Measurements from ENCODE around the gene KRT40.
"Not testable (repeated sequence)": the region's sequence is repeated elsewhere in the genome, so short reads cannot be mapped to it uniquely, and the experiment has no call there.

Gene KRT40

DNA sequence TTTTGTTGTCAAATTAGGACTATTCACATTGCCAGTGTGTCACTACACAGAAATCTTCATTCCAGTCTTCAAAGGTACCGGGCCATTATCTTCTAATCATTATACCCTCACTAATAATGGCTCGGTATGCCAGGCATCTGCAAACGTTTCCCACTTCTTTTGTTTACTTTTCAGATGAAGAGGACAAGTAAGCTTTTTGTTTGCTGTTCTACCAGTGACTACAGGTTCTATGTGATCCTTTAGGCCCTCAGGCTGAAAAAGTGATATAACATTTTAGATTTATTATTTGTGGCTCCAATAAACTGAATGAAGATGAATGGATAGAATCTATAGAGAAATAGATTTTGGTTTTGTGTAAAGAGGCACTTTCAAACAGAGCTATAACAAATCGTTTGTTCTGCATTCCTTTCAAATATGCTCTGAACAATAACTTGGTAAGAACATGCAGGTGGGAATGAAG lies 25.2 kb upstream of the KRT40 start:
- TF ChIP-seq GATA3 (IDR thresholded peaks at IDR 0.05; ENCODE audit: low read depth, low read length) (no peak), GATA2 (IDR thresholded peaks at IDR 0.05; ENCODE audit: low read depth, low read length) (no peak)

DNA sequence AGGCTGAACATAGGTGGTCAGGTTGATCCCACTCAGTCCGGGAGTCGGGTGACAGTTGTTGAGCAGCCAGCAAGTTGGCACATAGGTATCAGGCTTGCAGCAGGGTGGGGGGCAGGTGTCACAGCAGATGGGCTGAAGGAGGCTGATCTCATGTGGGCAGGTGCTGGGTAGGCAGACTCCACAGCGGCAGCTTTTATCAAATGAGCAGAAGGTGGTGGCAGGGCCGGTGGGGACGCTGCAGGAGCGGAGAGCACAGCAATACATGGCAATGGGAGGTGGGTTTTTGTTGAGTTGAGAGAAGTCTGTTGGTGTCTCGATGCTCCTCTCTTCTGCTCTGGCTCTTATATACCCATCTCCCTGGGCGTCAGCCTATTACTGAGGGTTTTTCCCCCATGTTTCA lies 24.7 kb upstream of the KRT40 start, which contains the start of gene KRTAP3-1:
Gene KRTAP3-1, minus strand, starts transcription at position 318 of the 400 bp plus-strand sequence. Its CDS starts 54 bp downstream, at position 264.
- no peak for TF ChIP-seq GATA2 (IDR thresholded peaks at IDR 0.05; ENCODE audit: low read depth, low read length)

DNA sequence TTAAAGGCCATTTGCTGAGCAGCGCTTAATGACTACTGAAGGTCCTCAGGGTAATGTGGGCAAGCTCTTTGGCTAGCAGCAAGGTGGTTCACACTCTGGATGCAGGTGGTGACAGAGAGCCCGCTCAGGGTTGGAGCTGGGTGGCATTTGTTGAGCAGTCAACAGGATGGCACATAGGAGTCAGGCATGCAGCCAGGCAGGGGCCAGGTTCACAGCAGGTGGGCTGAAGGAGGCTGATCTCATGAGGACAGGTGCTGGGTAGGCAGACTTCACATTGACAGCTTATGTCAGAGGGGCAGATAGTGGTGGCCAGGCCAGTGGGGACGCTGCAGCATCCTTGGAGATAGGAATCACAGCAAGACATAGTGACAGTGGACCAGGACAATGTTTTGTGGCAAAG lies 20.3 kb upstream of the KRT40 start:
- TF ChIP-seq GATA2 (IDR thresholded peaks at IDR 0.05; ENCODE audit: low read depth, low read length) = no peak
- no peak for TF ChIP-seq GATA3 (IDR thresholded peaks at IDR 0.05; ENCODE audit: low read depth, low read length)

DNA sequence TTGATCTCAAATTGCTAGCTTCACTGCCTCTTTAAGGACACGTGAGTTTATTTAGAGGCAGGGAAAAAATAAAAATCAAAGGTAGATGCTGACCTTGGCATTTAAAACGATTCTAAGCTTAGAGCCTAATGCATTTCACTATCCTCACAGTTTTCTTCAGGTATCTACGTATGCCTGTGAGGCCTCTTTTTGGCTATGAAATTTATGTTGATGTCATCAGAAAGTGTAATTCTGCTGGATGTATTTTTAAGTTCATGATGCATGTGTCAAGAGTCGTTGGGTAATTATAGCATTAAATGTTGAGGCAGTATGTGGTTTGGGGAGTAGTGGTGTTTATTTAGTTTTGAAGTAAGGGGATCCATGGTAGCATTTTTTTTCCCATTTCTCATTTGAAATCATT lies 19.8 kb upstream of the KRT40 start:
- no peak for TF ChIP-seq GATA3 (IDR thresholded peaks at IDR 0.05; ENCODE audit: low read depth, low read length)
- no peak for TF ChIP-seq GATA2 (IDR thresholded peaks at IDR 0.05; ENCODE audit: low read depth, low read length)

DNA sequence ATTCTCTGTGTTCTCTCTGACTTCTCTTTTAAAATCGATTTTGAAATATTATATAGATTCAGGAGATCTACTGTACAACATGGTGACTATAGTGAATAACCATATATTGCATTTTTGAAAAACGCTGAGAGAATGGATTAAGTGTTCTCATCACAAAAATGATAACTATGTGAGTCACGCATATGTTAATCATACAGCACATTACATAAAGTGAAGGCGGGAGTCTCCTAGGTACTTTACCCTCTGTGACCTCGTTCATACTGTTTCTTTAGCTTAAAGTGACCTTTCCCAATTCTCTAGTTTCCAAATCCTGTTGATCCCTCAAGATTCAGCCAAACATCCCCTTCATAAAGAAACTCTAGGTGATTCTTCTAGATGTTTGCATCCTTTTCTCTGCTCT lies 18.7 kb upstream of the KRT40 start:
- TF ChIP-seq GATA2 (IDR thresholded peaks at IDR 0.05; ENCODE audit: low read depth, low read length) = no peak
- TF ChIP-seq GATA3 (IDR thresholded peaks at IDR 0.05; ENCODE audit: low read depth, low read length) = no peak

DNA sequence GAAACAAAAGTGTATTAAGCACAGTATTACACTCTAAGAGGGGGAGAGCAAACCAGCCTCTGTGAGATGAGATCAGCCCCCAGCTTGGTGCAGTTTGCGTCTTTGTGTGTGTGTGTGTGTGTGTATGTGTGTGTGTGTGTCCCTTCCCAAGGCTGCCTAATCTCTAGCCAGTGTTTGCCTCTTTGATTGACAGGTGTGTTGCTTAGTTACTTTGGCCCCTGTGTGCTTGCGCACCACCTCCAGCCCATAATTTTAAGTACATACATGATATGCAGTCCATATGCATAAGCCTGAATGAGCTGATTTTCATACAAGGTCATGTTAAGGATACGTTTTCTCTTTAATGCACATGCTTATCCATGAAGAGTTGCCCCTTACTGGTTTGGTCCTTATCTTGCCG lies 17.7 kb upstream of the KRT40 start:
- no peak for TF ChIP-seq GATA2 (IDR thresholded peaks at IDR 0.05; ENCODE audit: low read depth, low read length)

DNA sequence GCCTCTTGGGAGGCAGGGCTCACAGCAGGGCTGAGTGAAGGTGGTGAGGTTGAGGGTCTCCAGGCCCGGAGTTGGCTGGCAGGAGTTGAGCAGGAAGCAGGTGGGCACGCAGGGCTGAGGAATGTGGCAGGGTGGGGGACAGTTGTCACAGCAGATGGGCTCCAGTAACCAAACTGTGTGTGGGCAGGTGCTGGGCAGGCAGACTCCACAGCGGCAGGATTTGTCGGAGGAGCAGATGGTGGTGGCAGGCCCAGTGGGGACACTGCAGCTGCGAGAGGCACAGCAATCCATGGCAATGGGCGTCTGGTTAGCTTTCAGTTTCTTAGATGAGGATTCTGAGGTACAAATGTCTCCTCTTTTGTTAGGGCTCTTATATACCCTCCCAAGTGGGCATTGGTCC lies 15.4 kb upstream of the KRT40 start, which contains the start of gene KRTAP3-2:
Gene KRTAP3-2, minus strand, starts transcription at position 344 of the 400 bp plus-strand sequence. Its CDS starts 53 bp downstream, at position 291.
- not testable (repeated sequence) for TF ChIP-seq GATA3, GATA2 (IDR thresholded peaks at IDR 0.05; ENCODE audit: low read depth, low read length)

DNA sequence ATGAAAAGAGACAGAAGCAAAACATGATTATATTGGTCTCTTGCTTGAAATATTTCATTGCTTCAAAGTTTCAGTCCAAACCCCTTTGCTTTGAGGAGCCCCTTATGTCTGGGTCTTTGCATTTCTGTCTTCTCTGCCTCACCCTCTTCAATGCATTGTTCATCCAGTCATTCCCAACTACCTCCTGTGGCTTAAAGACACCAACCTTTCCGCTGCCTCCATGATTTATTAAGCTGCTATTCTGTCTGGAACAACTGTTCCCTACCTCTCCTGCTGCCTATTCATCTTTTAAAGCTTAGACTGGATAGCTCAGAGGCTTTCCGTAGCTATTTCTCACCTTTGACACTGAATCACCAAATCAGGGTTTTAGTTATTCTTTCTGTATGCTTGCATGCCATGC lies 13.2 kb upstream of the KRT40 start:
- TF ChIP-seq GATA2 (IDR thresholded peaks at IDR 0.05; ENCODE audit: low read depth, low read length) = no peak
- no peak for TF ChIP-seq GATA3 (IDR thresholded peaks at IDR 0.05; ENCODE audit: low read depth, low read length)

DNA sequence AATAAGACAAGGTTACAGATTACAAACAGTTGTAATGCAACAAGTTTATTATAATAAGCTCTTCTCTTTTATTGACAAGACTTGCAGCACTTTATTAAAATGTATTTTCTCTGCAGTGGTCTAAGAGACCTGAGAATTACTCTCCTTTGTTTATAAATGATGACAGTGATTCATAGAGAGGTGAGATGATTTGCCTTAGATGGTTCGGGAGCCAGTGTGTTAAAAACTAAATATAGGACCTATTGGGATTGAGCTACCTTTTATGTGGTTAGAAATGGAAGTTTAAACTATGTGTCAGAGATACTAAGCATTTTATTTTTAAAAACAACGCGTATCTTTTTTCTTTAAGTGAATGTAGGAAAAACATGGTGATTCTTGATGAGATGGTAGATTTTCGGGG lies 12.7 kb upstream of the KRT40 start:
- TF ChIP-seq GATA3 (IDR thresholded peaks at IDR 0.05; ENCODE audit: low read depth, low read length) (no peak), GATA2 (IDR thresholded peaks at IDR 0.05; ENCODE audit: low read depth, low read length) (no peak)

DNA sequence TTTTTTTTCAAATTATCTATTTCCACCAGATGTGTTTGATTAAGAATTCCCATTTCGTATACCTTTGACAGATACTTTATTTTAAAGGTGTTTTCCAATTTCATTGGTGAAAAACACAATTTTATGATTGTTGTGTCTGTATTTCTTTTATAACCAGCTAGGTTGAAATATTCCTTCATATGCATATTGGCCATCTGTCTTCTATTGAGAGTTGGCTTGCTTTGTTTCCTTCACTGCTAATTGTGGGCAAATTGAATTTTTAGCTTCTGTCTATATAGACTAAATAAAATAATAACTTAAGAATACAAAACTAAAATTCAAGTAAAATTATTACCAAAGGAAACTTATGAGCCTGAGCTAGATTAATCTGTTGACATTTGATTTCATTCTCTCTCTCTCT lies 11.0 kb upstream of the KRT40 start:
- TF ChIP-seq GATA2 (IDR thresholded peaks at IDR 0.05; ENCODE audit: low read depth, low read length) (no peak), GATA3 (IDR thresholded peaks at IDR 0.05; ENCODE audit: low read depth, low read length) (no peak)

DNA sequence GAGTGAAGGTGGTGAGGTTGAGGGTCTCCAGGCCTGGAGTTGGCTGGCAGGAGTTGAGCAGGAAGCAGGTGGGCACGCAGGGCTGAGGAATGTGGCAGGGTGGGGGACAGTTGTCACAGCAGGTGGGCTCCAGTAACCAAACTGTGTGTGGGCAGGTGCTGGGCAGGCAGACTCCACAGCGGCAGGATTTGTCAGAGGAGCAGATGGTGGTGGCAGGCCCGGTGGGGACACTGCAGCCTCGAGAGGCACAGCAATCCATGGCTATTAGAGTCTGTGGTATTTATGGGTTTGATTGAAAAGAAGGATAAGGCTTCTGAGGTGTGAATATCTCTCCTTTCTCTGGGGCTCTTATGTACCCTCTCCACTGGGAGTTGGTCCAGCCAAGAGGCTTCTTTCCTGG lies 9.7 kb upstream of the KRT40 start, which contains the start of gene KRTAP3-3:
Gene KRTAP3-3, minus strand, starts transcription at position 326 of the 400 bp plus-strand sequence. Its CDS starts 67 bp downstream, at position 259.
- TF ChIP-seq GATA3 (IDR thresholded peaks at IDR 0.05; ENCODE audit: low read depth, low read length) (no peak), GATA2 (IDR thresholded peaks at IDR 0.05; ENCODE audit: low read depth, low read length) (no peak)

DNA sequence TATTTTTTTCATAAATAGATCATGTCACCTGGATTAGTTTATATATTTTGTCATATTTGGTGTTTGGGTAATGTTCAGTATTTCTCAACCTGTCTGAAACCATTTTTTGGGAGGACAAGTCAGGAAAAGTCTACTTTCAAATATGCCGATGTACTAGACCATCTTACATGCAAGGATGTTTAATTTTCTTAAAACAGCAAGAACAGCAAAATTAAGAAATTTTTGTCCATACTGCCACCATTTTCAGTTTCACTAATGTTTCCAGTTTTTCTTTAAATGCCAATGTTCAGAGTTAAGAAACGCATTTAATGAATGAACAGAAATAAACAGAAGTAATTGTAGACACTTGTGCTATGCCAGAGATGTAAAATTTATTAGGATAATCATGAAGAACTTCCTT lies 9.0 kb upstream of the KRT40 start:
- no peak for TF ChIP-seq GATA2 (IDR thresholded peaks at IDR 0.05; ENCODE audit: low read depth, low read length)

DNA sequence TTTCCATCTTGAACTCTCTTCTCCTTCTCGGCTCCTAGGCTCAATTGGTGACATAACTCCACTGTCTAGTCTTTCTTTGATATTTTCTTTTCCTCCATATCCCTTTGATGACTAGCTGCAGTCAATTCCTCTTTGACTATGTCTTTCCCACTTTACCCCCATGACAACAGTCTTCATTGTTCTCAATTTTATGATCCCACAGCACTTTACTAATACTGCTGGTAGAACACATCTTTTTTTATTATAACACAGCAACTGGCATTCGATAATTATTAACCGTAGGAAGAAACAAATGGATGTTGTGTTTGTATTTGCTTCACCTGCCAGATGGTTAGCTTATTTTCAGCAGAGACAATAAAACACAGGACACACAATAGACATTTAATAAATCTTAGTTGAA lies 8.5 kb upstream of the KRT40 start:
- TF ChIP-seq GATA2 (IDR thresholded peaks at IDR 0.05; ENCODE audit: low read depth, low read length) = no peak
- no peak for TF ChIP-seq GATA3 (IDR thresholded peaks at IDR 0.05; ENCODE audit: low read depth, low read length)

DNA sequence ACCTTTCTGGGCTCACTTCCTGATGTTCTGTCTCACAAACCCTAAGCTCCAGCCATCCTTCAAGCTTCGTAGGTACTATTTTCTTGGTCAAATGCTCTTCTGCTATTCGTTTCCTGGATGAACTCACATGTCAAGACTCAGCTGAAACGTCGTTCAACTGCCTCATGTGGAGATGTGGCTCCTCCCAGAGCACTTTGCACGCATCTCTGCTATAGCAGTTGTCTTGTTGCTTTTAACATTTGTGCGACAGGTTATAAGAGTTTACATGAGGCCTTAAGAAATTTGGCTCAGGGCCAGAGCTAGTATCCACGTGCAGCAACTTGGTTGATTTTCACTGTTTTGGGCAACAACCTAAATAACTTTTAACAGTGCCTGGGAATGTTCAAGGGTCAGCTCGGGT lies 2.8 kb upstream of the KRT40 start:
- TF ChIP-seq GATA3 (IDR thresholded peaks at IDR 0.05; ENCODE audit: low read depth, low read length) = no peak
- no peak for TF ChIP-seq GATA2 (IDR thresholded peaks at IDR 0.05; ENCODE audit: low read depth, low read length)

DNA sequence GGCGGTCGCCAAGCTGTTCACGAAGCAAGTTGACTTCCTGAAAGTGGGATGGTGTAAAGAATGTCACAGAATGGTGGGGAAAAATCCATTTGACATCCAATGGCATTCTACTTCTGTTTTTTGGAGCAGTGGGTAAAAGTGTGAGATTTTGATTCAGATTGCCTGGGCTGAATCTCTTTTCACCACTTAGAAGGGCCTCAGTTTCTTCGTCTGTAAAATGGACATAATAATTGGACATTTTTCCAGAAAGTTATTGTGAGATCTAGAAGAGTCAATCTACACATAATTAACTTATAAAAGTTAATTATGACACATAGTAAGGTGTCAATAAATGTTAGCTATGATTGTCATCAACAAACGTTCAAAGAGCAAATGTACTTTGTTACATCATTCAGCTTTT lies 3.0 kb downstream of the KRT40 start:
- no peak for TF ChIP-seq GATA3 (IDR thresholded peaks at IDR 0.05; ENCODE audit: low read depth, low read length)
- TF ChIP-seq GATA2 (IDR thresholded peaks at IDR 0.05; ENCODE audit: low read depth, low read length) = no peak

DNA sequence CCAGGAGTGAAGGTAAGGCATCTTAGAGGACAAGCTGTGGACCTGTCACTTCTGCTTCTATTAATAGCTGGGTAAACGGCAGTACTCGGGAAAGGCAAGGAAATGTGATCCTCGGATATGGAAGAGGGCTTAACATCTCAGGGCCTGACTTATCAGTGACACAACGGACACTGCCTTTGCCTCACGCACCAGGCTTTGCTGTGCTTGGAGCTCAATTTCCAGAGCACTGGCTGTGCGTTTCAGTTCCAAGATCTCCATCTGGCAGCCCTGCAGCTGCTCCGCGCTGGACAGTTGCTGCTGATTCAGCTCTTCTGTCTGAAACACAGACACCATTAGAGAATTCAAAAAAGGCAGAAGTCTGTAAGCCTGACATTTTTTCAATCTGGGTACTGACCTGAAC lies 3.5 kb downstream of the KRT40 start:
- TF ChIP-seq GATA3 (IDR thresholded peaks at IDR 0.05; ENCODE audit: low read depth, low read length) = no peak
- no peak for TF ChIP-seq GATA2 (IDR thresholded peaks at IDR 0.05; ENCODE audit: low read depth, low read length)
